Caco-2 (cell line): ENCODE data around the gene SARS1. TPM values are rescaled to one million over a fixed set of nuclear protein-coding genes. Genes with fewer than 3 reads are reported as not detected.
A peak's percentile ranks its signal among the peaks of the same experiment; 100 is the strongest.

Source experiments
- BruUV-seq: library from RNA; stranded (reverse); fragments of 400-500 nt; replicated peaks from 2 replicates; lab custom pipeline; 2021; lab: Mats Ljungman, UMichigan
- CTCF ChIA-PET: fragments of 300-600 bp; sonication (Branson Sonifier 250); formaldehyde crosslinking; loops from one replicate; lab custom pipeline; 2022; ENCODE audit warnings: antibody characterized with exemption; lab: Charles Lee
- POLR2A ChIA-PET: fragments of 300-600 bp; sonication (Branson Sonifier 250); formaldehyde crosslinking; loops from one replicate; lab custom pipeline; 2022; ENCODE audit warnings: antibody characterized with exemption; lab: Charles Lee
- DNase-seq, 2 experiments: peaks; one replicate each; pipeline versions ENCODE4 v3.0.0 to v3.0.0-alpha.2; 2020 to 2022
- H3K27me3 ChIP-seq: replicated peaks from 2 replicates; pipeline ENCODE4 v1.6.0; 2011; ENCODE audit warnings: low read length; ENCODE audit not compliant: control insufficient read depth, insufficient read depth
- H3K36me3 ChIP-seq: 2 replicates; pipeline ENCODE4 v1.5.1; 2011; ENCODE audit warnings: low read length; ENCODE audit not compliant: control insufficient read depth, insufficient read depth
- H3K4me1 ChIP-seq: fragments of 250-450 bp; sonication (Bioruptor Pico); 2 replicates; pipeline ENCODE4 v1.5.1; 2020; ENCODE audit warnings: mild to moderate bottlenecking
- H3K4me3 ChIP-seq: 2 replicates; pipeline ENCODE4 v1.5.1; 2011; ENCODE audit warnings: low read depth, mild to moderate bottlenecking, control low read depth, low read length
- H3K9me3 ChIP-seq: fragments of 250-450 bp; sonication (Bioruptor Pico); 2 replicates; pipeline ENCODE4 v1.5.1; 2020; ENCODE audit warnings: mild to moderate bottlenecking, moderate library complexity
- H3K27ac Mint-ChIP-seq: one replicate; pipeline ENCODE4 v1.8.0; 2022; ENCODE audit warnings: mixed read lengths; ENCODE audit not compliant: unreplicated experiment
- H3K27me3 Mint-ChIP-seq: one replicate; pipeline ENCODE4 v1.8.0; 2022; ENCODE audit warnings: mixed read lengths; ENCODE audit not compliant: insufficient read depth, unreplicated experiment
- H3K36me3 Mint-ChIP-seq: one replicate; pipeline ENCODE4 v1.8.0; 2022; ENCODE audit warnings: mild to moderate bottlenecking, mixed read lengths; ENCODE audit not compliant: insufficient read depth, unreplicated experiment
- H3K4me1 Mint-ChIP-seq: one replicate; pipeline ENCODE4 v1.8.0; 2022; ENCODE audit warnings: low read depth, mixed read lengths; ENCODE audit not compliant: unreplicated experiment
- H3K4me3 Mint-ChIP-seq: one replicate; pipeline ENCODE4 v1.8.0; 2022; ENCODE audit warnings: mild to moderate bottlenecking, moderate library complexity, mixed read lengths; ENCODE audit not compliant: unreplicated experiment
- H3K9me3 Mint-ChIP-seq: one replicate; pipeline ENCODE4 v1.8.0; 2022; ENCODE audit warnings: mixed read lengths; ENCODE audit not compliant: unreplicated experiment
- CTCF ChIP-seq, 2 experiments: fragments of 200-600 bp in 1 of 2; IDR thresholded peaks; 1 replicate in 1 of 2; 2 replicates in 1 of 2; pipeline versions ENCODE4 v1.5.1 to v1.8.0; 2011 to 2022; ENCODE audit warnings: antibody characterized with exemption in 1 of 2, control low read depth in 1 of 2, inconsistent platforms in 1 of 2, low read depth in 1 of 2, low read length in 1 of 2, mild to moderate bottlenecking in 1 of 2, moderate library complexity in 1 of 2; ENCODE audit not compliant: insufficient read depth in 1 of 2, severe bottlenecking in 1 of 2, unreplicated experiment in 1 of 2
- intact Hi-C: fragments of 100-400 bp; cut with micrococcal nuclease; formaldehyde crosslinking; loops from one replicate; pipeline ENCODE4 v1.10.0; 2022; ENCODE audit not compliant: unreplicated experiment
- total RNA-seq: library from RNA; stranded (reverse); gene quantifications from 2 replicates; pipeline ENCODE4 v1.2.3, GENCODE V29; 2022

Gene SARS1
- total RNA-seq, 1 experiment from 2014 or later: 225 TPM

GRCh38 chr1:109239409-109240068, 25.8 kb downstream of the SARS1 start:
- H3K4me1 Mint-ChIP-seq: peaks cover 9% of the 10 kb centered on the region
- H3K4me3 Mint-ChIP-seq: no peak overlapping the region
- intact Hi-C loops: loop anchor here (1.0 kb wide), 1 partner anchor 10 kb away; the partner anchor contains the start of gene CELSR2

GRCh38 chr1:109240158-109241152, 26.7 kb downstream of the SARS1 start:
- TF ChIP-seq CTCF (IDR thresholded peaks at IDR 0.05; ENCODE audit: insufficient read depth in 1 of 2, low read depth in 1 of 2, low read length in 1 of 2, severe bottlenecking in 1 of 2, unreplicated experiment in 1 of 2): no peak
- Mint-ChIP-seq H3K27ac (no peak overlapping the region), H3K9me3 (no peaks in the 10 kb centered on the region), H3K4me1 (peaks cover 9% of the 10 kb centered on the region), H3K27me3 (no peaks in the 10 kb centered on the region), H3K4me3 (no peak overlapping the region), H3K36me3 (peaks cover 63% of the 10 kb centered on the region)
- no peaks in the 10 kb centered on the region; the same call in 1 of the 2 replicates for H3K36me3 ChIP-seq
- no peak overlapping the region for H3K4me3 ChIP-seq
- intact Hi-C loops: loop anchor here (1.0 kb wide), 1 partner anchor 9 kb away; the partner anchor contains the start of gene CELSR2
- CTCF ChIA-PET: no interaction called here
- H3K9me3 ChIP-seq: no peaks in the 10 kb centered on the region
- no peaks in the 10 kb centered on the region for H3K4me1 ChIP-seq
- H3K27me3 ChIP-seq: no peaks in the 10 kb centered on the region
- no TSS peak for BruUV-seq
- POLR2A ChIA-PET: no interaction called here
- no peak for DNase-seq

More at GRCh38 chr1:109239409-109240068, 25.8 kb downstream of the SARS1 start:
- H3K36me3 ChIP-seq: no peaks in the 10 kb centered on the region; the same call in none of the 2 replicates
- POLR2A ChIA-PET: no interaction called here
- Mint-ChIP-seq H3K27me3 (no peaks in the 10 kb centered on the region), H3K36me3 (peaks cover 72% of the 10 kb centered on the region), H3K27ac (no peak overlapping the region), H3K9me3 (no peaks in the 10 kb centered on the region)
- no peak overlapping the region for H3K4me3 ChIP-seq
- BruUV-seq: no TSS peak
- no peaks in the 10 kb centered on the region for H3K9me3 ChIP-seq
- no peaks in the 10 kb centered on the region for H3K4me1 ChIP-seq
- H3K27me3 ChIP-seq: no peaks in the 10 kb centered on the region
- peak; percentile 45 to 54 for DNase-seq
- peak; percentile 46 to 52 for TF ChIP-seq CTCF (IDR thresholded peaks at IDR 0.05; ENCODE audit: insufficient read depth in 1 of 2, low read depth in 1 of 2, low read length in 1 of 2, severe bottlenecking in 1 of 2, unreplicated experiment in 1 of 2)
- CTCF ChIA-PET: interaction anchor here (0.8 to 1.1 kb wide), 2 partner anchors 39 to 160 kb away, joined by 4 to 5 read pairs; no protein-coding TSS in a partner anchor

- no peaks in the 10 kb centered on the region for H3K9me3 Mint-ChIP-seq
- no peak overlapping the region for H3K4me3 Mint-ChIP-seq
- TF ChIP-seq CTCF (IDR thresholded peaks at IDR 0.05; ENCODE audit: insufficient read depth in 1 of 2, low read depth in 1 of 2, low read length in 1 of 2, severe bottlenecking in 1 of 2, unreplicated experiment in 1 of 2): no peak
- ChIA-PET POLR2A (no interaction called here), CTCF (no interaction called here)
- Histone ChIP-seq H3K36me3 (no peaks in the 10 kb centered on the region; the same call in 1 of the 2 replicates), H3K9me3 (no peaks in the 10 kb centered on the region), H3K4me3 (no peak overlapping the region), H3K4me1 (no peaks in the 10 kb centered on the region), H3K27me3 (no peaks in the 10 kb centered on the region)
- intact Hi-C loops: no loop called here
- no peak for DNase-seq
- peaks cover 9% of the 10 kb centered on the region for H3K4me1 Mint-ChIP-seq
- no peaks in the 10 kb centered on the region for H3K27me3 Mint-ChIP-seq
- no TSS peak for BruUV-seq
- H3K27ac Mint-ChIP-seq: no peak overlapping the region
- H3K36me3 Mint-ChIP-seq: peaks cover 54% of the 10 kb centered on the region
Measured at GRCh38 chr1:109241344-109241743, 27.6 kb downstream of the SARS1 start.
